GM12878 (cell line): ENCODE data around the gene TH. TPM values are rescaled to one million over a fixed set of nuclear protein-coding genes. Genes with fewer than 3 reads are reported as not detected.

Experiments used
- ATAC-seq: fragments of 200-7000 bp; cut with Tn5 transposase; 3 replicates; pipeline ENCODE4 v1.9.1; 2020; ENCODE audit warnings: mild to moderate bottlenecking, moderate library complexity
- BruUV-seq: library from RNA; stranded (reverse); fragments of 400-500 nt; replicated peaks from 2 replicates; lab custom pipeline; 2021; lab: Mats Ljungman, UMichigan
- CTCF ChIA-PET: fragments of 300-600 bp; sonication (Branson Sonifier 250); formaldehyde crosslinking; extraction: SDS; loops from one replicate; lab custom pipeline; 2021; ENCODE audit warnings: inconsistent platforms; lab: Yijun Ruan, JAX
- POLR2A ChIA-PET: fragments of 350-600 bp; formaldehyde crosslinking; extraction: SDS; loops from one replicate; lab custom pipeline; 2021; ENCODE audit warnings: inconsistent platforms; lab: Charles Lee
- RAD21 ChIA-PET: fragments of 300-600 bp; sonication (Branson Sonifier 250); formaldehyde crosslinking; loops from one replicate; lab custom pipeline; 2023; ENCODE audit warnings: antibody characterized with exemption; ENCODE audit not compliant: unreplicated experiment; lab: Charles Lee
- SMC1A ChIA-PET: fragments of 300-600 bp; sonication (Branson Sonifier 250); formaldehyde crosslinking; loops from one replicate; lab custom pipeline; 2023; ENCODE audit not compliant: unreplicated experiment, uncharacterized antibody; lab: Charles Lee
- DNase-seq: peaks from one replicate; pipeline ENCODE4 v3.0.0-alpha.2; 2011; ENCODE audit warnings: low read depth, low spot score
- FAIRE-seq: peaks from 3 replicates; lab custom pipeline; 2011; peaks lifted over from hg19 to GRCh38; lab: Jason Lieb, UNC
- H2AFZ ChIP-seq: 2 replicates; pipeline ENCODE4 v1.6.0; 2011; ENCODE audit warnings: low read depth, low read length, control low read depth; ENCODE audit not compliant: control insufficient read depth
- H3K27ac ChIP-seq: 2 replicates; pipeline ENCODE4 v1.5.1; 2011; ENCODE audit warnings: control low read depth; ENCODE audit not compliant: control insufficient read depth, insufficient read depth
- H3K27me3 ChIP-seq, 2 experiments: replicated peaks in 1 of 2; 2 replicates each; pipeline versions ENCODE4 v1.6.0 to v1.6.1; 2011; ENCODE audit warnings: low read length in 1 of 2; ENCODE audit not compliant: control insufficient read depth in 2 of 2, insufficient read depth in 2 of 2
- H3K36me3 ChIP-seq, 2 experiments: 2 replicates each; pipeline ENCODE4 v1.5.1; 2011; ENCODE audit warnings: low read length in 1 of 2; ENCODE audit not compliant: control insufficient read depth in 2 of 2, insufficient read depth in 2 of 2
- H3K4me1 ChIP-seq: 2 replicates; pipeline ENCODE4 v1.6.1; 2011; ENCODE audit warnings: mild to moderate bottlenecking, low read length, moderate library complexity, mixed read lengths; ENCODE audit not compliant: control insufficient read depth, insufficient read depth
- H3K4me2 ChIP-seq: 2 replicates; pipeline ENCODE4 v1.6.0; 2011; ENCODE audit warnings: control low read depth; ENCODE audit not compliant: control insufficient read depth, insufficient read depth
- H3K4me3 ChIP-seq: fragments of 200-600 bp; sonication (generic); 2 replicates; pipeline ENCODE4 v1.5.1; 2016
- H3K79me2 ChIP-seq: 2 replicates; pipeline ENCODE4 v1.6.0; 2011; ENCODE audit warnings: low read length; ENCODE audit not compliant: control insufficient read depth, insufficient read depth
- H3K9ac ChIP-seq: 2 replicates; pipeline ENCODE4 v1.8.0; 2011; ENCODE audit warnings: low read length, control low read depth, mixed read lengths; ENCODE audit not compliant: control insufficient read depth, insufficient read depth
- H3K9me3 ChIP-seq: replicated peaks from 3 replicates; pipeline ENCODE4 v1.5.1; 2011; ENCODE audit warnings: mild to moderate bottlenecking, low read length; ENCODE audit not compliant: control insufficient read depth, insufficient read depth
- H4K20me1 ChIP-seq: 2 replicates; pipeline ENCODE4 v1.6.0; 2011; ENCODE audit not compliant: control insufficient read depth, insufficient read depth
- LARP7 ChIP-seq: fragments of 450-650 bp; IDR thresholded peaks from 2 replicates; pipeline ENCODE4 v1.6.1; 2017; ENCODE audit warnings: mild to moderate bottlenecking
- MEF2A ChIP-seq: IDR thresholded peaks from 2 replicates; pipeline ENCODE4 v1.6.1; 2011; ENCODE audit warnings: low read depth, mild to moderate bottlenecking, low read length, moderate library complexity; ENCODE audit not compliant: insufficient read depth
- MTA3 ChIP-seq: IDR thresholded peaks from 2 replicates; pipeline ENCODE4 v1.6.1; 2012; ENCODE audit warnings: low read length, inconsistent platforms, borderline replicate concordance
- NR2C2 ChIP-seq: IDR thresholded peaks from 2 replicates; pipeline ENCODE4 v1.6.1; 2011; ENCODE audit warnings: borderline replicate concordance, low read depth; ENCODE audit not compliant: control insufficient read depth, insufficient read length
- PML ChIP-seq: IDR thresholded peaks from 2 replicates; pipeline ENCODE4 v1.6.1; 2012; ENCODE audit warnings: low read length, inconsistent platforms
- RBBP5 ChIP-seq: fragments of 200-600 bp; sonication (generic); conservative IDR thresholded peaks from 2 replicates; pipeline ENCODE4 v1.6.1; 2016
- SREBF1 ChIP-seq: IDR thresholded peaks from 2 replicates; pipeline ENCODE4 v1.6.1; 2012; ENCODE audit warnings: mild to moderate bottlenecking, low read length
- SUPT20H ChIP-seq: IDR thresholded peaks from 2 replicates; pipeline ENCODE4 v1.6.1; 2011; ENCODE audit warnings: low read depth, mild to moderate bottlenecking, low read length, moderate library complexity, borderline replicate concordance; ENCODE audit not compliant: control insufficient read depth
- TCF12 ChIP-seq: IDR thresholded peaks from 2 replicates; pipeline ENCODE4 v1.6.1; 2011; ENCODE audit warnings: low read depth, mild to moderate bottlenecking, low read length
- YBX1 ChIP-seq: fragments of 450-650 bp; IDR thresholded peaks from 2 replicates; pipeline ENCODE4 v1.6.1; 2016; ENCODE audit warnings: antibody characterized with exemption
- WGBS: methylation state at CpG from one replicate; pipeline ENCODE4 v1.1.6; 2016; ENCODE audit warnings: low lambda C conversion rate; ENCODE audit not compliant: insufficient replicate concordance, insufficient coverage; ENCODE audit errors: missing lambda C conversion rate; 5-methylcytosine and 5-hydroxymethylcytosine counted together
- in situ Hi-C: fragments of 300-500 bp; cut with MboI; formaldehyde crosslinking; loops from 9 replicates; pipeline ENCODE4 v1.14.3; 2018; ENCODE audit warnings: mixed read lengths
- intact Hi-C: fragments of 100-400 bp; cut with micrococcal nuclease; formaldehyde crosslinking; loops from one replicate; pipeline ENCODE4 v1.14.2; 2022; ENCODE audit not compliant: unreplicated experiment
- polyA plus RNA-seq, 11 experiments: library from polyadenylated mRNA; depleted of rRNA in 4 of 11; unstranded in 6 of 11; stranded (reverse) in 5 of 11; fragments of >200 nt; fragmentation: Nextera tagmentation in 4 of 11; fragmentation: Illumina TruSeq in 1 of 11; extraction: Ambion mirVana in 4 of 11; extraction: Trizol in 1 of 11; gene quantifications; 1 replicate in 1 of 11; 2 replicates in 10 of 11; pipeline versions ENCODE4 v1.2.1 to v1.2.3, GENCODE V29; 2011 to 2016; ENCODE audit warnings: inconsistent platforms in 2 of 11, missing spikeins in 2 of 11, low read depth in 1 of 11
- total RNA-seq, 4 experiments: library from RNA; depleted of rRNA in 3 of 4; stranded (reverse); fragments of >200 nt in 3 of 4; fragmentation: Illumina TruSeq in 1 of 4; extraction: Trizol in 1 of 4; gene quantifications; 2 replicates each; pipeline versions ENCODE4 v1.2.1 to v1.2.3, GENCODE V29; 2013 to 2021
- TF ChIP-seq, protein P1 (sequence below): IDR thresholded peaks from 2 replicates; pipeline ENCODE4 v1.6.1; 2011; ENCODE audit warnings: borderline replicate concordance, low read depth, mild to moderate bottlenecking, moderate library complexity, mixed read lengths, low read length; ENCODE audit not compliant: insufficient read depth; ENCODE audit errors: extremely low read length

The TH gene
- total and polyA plus RNA-seq, 10 of the 15 experiments (the other 5 are each of a cell fraction or from before 2014, with no cell fraction given) = not detected

DNA sequence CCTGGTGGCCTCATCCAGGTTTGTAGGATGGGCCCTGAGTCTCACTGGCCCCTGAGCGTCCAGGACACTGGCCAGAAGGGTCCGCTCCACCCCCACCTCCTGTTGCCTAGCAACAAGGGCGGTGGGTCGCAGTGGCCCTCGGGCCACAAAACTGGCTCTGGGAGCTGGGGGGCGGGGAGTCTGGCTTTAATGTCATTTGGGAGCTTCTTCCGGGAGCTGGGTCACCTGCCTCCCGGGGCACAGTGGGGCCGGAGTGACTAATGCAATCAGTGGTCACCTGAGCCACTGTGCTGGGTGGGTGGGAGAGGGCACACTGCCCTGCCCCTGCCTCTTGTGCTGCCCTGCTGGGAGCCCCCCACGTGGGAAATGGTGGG lies 2.6 kb downstream of the TH start:
- H2AFZ ChIP-seq = no peak overlapping the region

DNA sequence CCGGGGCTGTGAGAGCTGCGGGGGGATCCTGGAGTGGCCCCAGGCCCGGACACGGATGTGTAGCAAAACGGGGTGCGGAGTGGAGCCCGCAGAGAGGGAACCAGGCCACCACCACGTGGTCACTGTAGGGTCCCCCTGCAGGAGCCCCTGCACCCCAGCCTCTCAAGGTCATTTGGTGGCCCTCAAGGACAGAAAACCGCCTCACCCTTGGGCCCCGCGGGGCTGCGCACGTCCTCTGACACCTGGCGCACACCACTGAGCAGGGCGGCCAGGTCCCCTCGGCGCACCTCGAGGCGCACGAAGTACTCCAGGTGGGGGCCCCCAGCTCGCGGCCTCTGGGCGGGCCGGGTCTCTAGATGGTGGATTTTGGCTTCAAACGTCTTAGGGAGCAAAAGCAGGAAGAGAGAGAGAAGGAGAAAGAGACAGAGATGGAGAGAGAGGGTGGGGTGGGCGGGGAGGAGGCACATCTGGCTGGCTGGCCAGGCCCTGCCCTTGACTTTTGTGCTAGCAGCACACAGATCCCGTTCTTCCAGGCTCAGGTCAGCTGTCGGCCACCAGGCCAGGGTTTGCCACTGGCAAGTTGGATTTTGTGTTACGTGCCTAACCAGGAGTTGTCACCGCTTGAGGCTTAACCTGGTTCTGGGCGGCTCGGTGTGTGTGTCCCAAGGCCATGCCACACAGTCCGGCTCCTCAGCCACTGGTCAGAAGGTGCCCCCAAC lies 3.2 kb downstream of the TH start:
- TF ChIP-seq, protein P1, sequence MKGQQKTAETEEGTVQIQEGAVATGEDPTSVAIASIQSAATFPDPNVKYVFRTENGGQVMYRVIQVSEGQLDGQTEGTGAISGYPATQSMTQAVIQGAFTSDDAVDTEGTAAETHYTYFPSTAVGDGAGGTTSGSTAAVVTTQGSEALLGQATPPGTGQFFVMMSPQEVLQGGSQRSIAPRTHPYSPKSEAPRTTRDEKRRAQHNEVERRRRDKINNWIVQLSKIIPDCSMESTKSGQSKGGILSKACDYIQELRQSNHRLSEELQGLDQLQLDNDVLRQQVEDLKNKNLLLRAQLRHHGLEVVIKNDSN = no peak
- Histone ChIP-seq H2AFZ (no peak overlapping the region), H3K4me3 (no peak overlapping the region), H3K27ac (no peak overlapping the region), H3K79me2 (no peaks in the 10 kb centered on the region), H4K20me1 (no peaks in the 10 kb centered on the region), H3K4me1 (no peaks in the 10 kb centered on the region), H3K9me3 (no peaks in the 10 kb centered on the region), H3K9ac (no peak overlapping the region), H3K4me2 (no peak overlapping the region), H3K27me3 (no peaks in the 10 kb centered on the region), H3K36me3 (no peaks in the 10 kb centered on the region)
- intact Hi-C loops (no loop called here), in situ Hi-C loops (no loop called here)
- ChIA-PET CTCF (interaction anchor here (0.7 kb wide), 1 partner anchor 252 kb away, joined by 3 read pairs; no protein-coding TSS in a partner anchor), POLR2A (interaction anchor here (0.6 kb wide), 1 partner anchor 16 kb away, joined by 7 read pairs; no protein-coding TSS in a partner anchor), RAD21 (no interaction called here), SMC1A (no interaction called here)
- no TSS peak for BruUV-seq
- FAIRE-seq (no peak), DNase-seq (no peak), ATAC-seq (no peak)
- 61% methylated on average over 27 of the region's 33 CpGs for WGBS

More for the DNA sequence above, 2.6 kb downstream of the TH start:
- RAD21 ChIA-PET = no interaction called here
- no peak for TF ChIP-seq LARP7
- no peak for TF ChIP-seq TCF12
- no peak for TF ChIP-seq PML
- TF ChIP-seq RBBP5 = no peak
- TF ChIP-seq SREBF1 = no peak
- no peak for TF ChIP-seq YBX1
- no peak for TF ChIP-seq MEF2A
- no peak for TF ChIP-seq MTA3
- TF ChIP-seq SUPT20H = no peak
- TF ChIP-seq NR2C2 = no peak
- no peaks in the 10 kb centered on the region for H3K4me1 ChIP-seq
- H3K27me3 ChIP-seq = no peaks in the 10 kb centered on the region
- intact Hi-C loops = no loop called here
- 59% methylated on average over 10 of the region's 10 CpGs for WGBS
- DNase-seq = no peak
- in situ Hi-C loops = no loop called here
- ATAC-seq = no peak
- H3K79me2 ChIP-seq = no peaks in the 10 kb centered on the region
- H3K9ac ChIP-seq = no peak overlapping the region
- H3K4me2 ChIP-seq = no peak overlapping the region
- no peaks in the 10 kb centered on the region for H3K9me3 ChIP-seq
- BruUV-seq = no TSS peak
- SMC1A ChIA-PET = no interaction called here
- CTCF ChIA-PET = interaction anchor here (0.7 to 1.9 kb wide), 2 partner anchors 17 to 252 kb away, joined by 3 to 7 read pairs; no protein-coding TSS in a partner anchor
- no peak for FAIRE-seq
- H3K27ac ChIP-seq = no peak overlapping the region
- POLR2A ChIA-PET = no interaction called here
- no peaks in the 10 kb centered on the region for H4K20me1 ChIP-seq
- H3K4me3 ChIP-seq = no peak overlapping the region
- no peaks in the 10 kb centered on the region for H3K36me3 ChIP-seq
